WTC11 (cell line): ENCODE data around the gene TIMM13. TPM values are rescaled to one million over a fixed set of nuclear protein-coding genes. Genes with fewer than 3 reads are reported as not detected.

Experiments used
- ATAC-seq: fragments of 200-7000 bp; cut with Tn5 transposase; 2 replicates; pipeline ENCODE4 v1.10.0; 2021; ENCODE audit warnings: mild to moderate bottlenecking, moderate library complexity
- CTCF ChIA-PET: fragments of 300-600 bp; sonication (Branson Sonifier 250); formaldehyde crosslinking; loops from one replicate; lab custom pipeline; 2021; ENCODE audit warnings: antibody characterized with exemption; lab: Charles Lee
- POLR2A ChIA-PET: fragments of 350-600 bp; sonication (Branson Sonifier 250); formaldehyde crosslinking; loops from one replicate; lab custom pipeline; 2021; ENCODE audit warnings: antibody characterized with exemption; lab: Charles Lee
- DNase-seq: peaks from one replicate; pipeline ENCODE4 v3.0.0; 2021; ENCODE audit warnings: low spot score
- H3K27ac Mint-ChIP-seq: 2 replicates; pipeline ENCODE4 v1.8.0; 2021; ENCODE audit warnings: mixed read lengths
- H3K27me3 Mint-ChIP-seq: 2 replicates; pipeline ENCODE4 v1.8.0; 2021; ENCODE audit warnings: low read depth, mild to moderate bottlenecking, moderate library complexity, mixed read lengths
- H3K36me3 Mint-ChIP-seq: 2 replicates; pipeline ENCODE4 v1.8.0; 2021; ENCODE audit warnings: mixed read lengths
- H3K4me1 Mint-ChIP-seq: 2 replicates; pipeline ENCODE4 v1.8.0; 2022; ENCODE audit warnings: mixed read lengths
- H3K4me3 Mint-ChIP-seq: 2 replicates; pipeline ENCODE4 v1.8.0; 2021; ENCODE audit warnings: mild to moderate bottlenecking, moderate library complexity, mixed read lengths
- H3K9me3 Mint-ChIP-seq: 2 replicates; pipeline ENCODE4 v1.8.0; 2021; ENCODE audit warnings: mixed read lengths
- AR ChIP-seq: fragments of 250-450 bp; sonication (Bioruptor Pico); IDR thresholded peaks from 2 replicates; pipeline ENCODE4 v1.9.0; 2021; ENCODE audit warnings: mild to moderate bottlenecking
- ATF1 ChIP-seq: sonication (generic); formaldehyde crosslinking; IDR thresholded peaks from 2 replicates; pipeline ENCODE4 v1.8.1; 2023; ENCODE audit warnings: mild to moderate bottlenecking, moderate library complexity, missing genetic modification reagents
- ATF6 ChIP-seq: sonication (generic); formaldehyde crosslinking; IDR thresholded peaks from 2 replicates; pipeline ENCODE4 v1.8.1; 2023; ENCODE audit warnings: mild to moderate bottlenecking, missing genetic modification reagents
- FOXJ3 ChIP-seq: sonication (generic); formaldehyde crosslinking; IDR thresholded peaks from 2 replicates; pipeline ENCODE4 v1.9.0; 2021; ENCODE audit warnings: missing genetic modification reagents, mild to moderate bottlenecking, borderline replicate concordance
- GTF2I ChIP-seq: fragments of 250-450 bp; sonication (Bioruptor Pico); conservative IDR thresholded peaks from 2 replicates; pipeline ENCODE4 v1.4.0; 2021; ENCODE audit warnings: mild to moderate bottlenecking
- JUN ChIP-seq: sonication (generic); formaldehyde crosslinking; IDR thresholded peaks from 2 replicates; pipeline ENCODE4 v1.8.0; 2023; ENCODE audit warnings: mild to moderate bottlenecking, missing genetic modification reagents
- MYBL2 ChIP-seq: sonication (generic); formaldehyde crosslinking; IDR thresholded peaks from 2 replicates; pipeline ENCODE4 v1.8.1; 2023; ENCODE audit warnings: mild to moderate bottlenecking, moderate library complexity, missing genetic modification reagents
- PRDM15 ChIP-seq: sonication (generic); formaldehyde crosslinking; IDR thresholded peaks from 2 replicates; pipeline ENCODE4 v1.8.0; 2022; ENCODE audit warnings: missing genetic modification reagents
- ZNF219 ChIP-seq: sonication (generic); formaldehyde crosslinking; IDR thresholded peaks from 2 replicates; pipeline ENCODE4 v1.8.0; 2023; ENCODE audit warnings: missing genetic modification reagents, mild to moderate bottlenecking, borderline replicate concordance
- ZNF317 ChIP-seq: sonication (generic); formaldehyde crosslinking; IDR thresholded peaks from 2 replicates; pipeline ENCODE4 v1.8.1; 2023; ENCODE audit warnings: low read depth, mild to moderate bottlenecking, moderate library complexity, missing genetic modification reagents, borderline replicate concordance
- ZNF425 ChIP-seq: fragments of 250-450 bp; sonication (Bioruptor Pico); conservative IDR thresholded peaks from 2 replicates; pipeline ENCODE4 v1.9.0; 2021; ENCODE audit warnings: mild to moderate bottlenecking
- ZSCAN18 ChIP-seq: fragments of 250-450 bp; sonication (Bioruptor Pico); IDR thresholded peaks from 2 replicates; pipeline ENCODE4 v2.1.2; 2022; ENCODE audit warnings: mild to moderate bottlenecking, moderate library complexity
- total RNA-seq: library from RNA; stranded (reverse); gene quantifications from 3 replicates; pipeline ENCODE4 v1.2.3, GENCODE V29; 2021

The TIMM13 gene
- total RNA-seq, 1 experiment from 2014 or later = 342 TPM

GRCh38 chr19:2444251-2445002 is 17.0 kb upstream of the TIMM13 start:
- peaks cover 16% of the 10 kb centered on the region for H3K36me3 Mint-ChIP-seq
- TF ChIP-seq FOXJ3 (no peak), GTF2I (CRISPR knock-in tag) (no peak), ATF1 (CRISPR knock-in tag) (no peak)
- POLR2A ChIA-PET = no interaction called here

GRCh38 chr19:2443785-2444182 is 16.4 kb upstream of the TIMM13 start:
- Mint-ChIP-seq H3K27ac (no peak overlapping the region), H3K4me1 (peaks cover 6% of the 10 kb centered on the region), H3K27me3 (no peaks in the 10 kb centered on the region), H3K4me3 (no peak overlapping the region), H3K9me3 (no peaks in the 10 kb centered on the region)
- no peak for ATAC-seq
- POLR2A ChIA-PET = no interaction called here
- TF ChIP-seq ATF6 (CRISPR knock-in tag) (no peak), AR (CRISPR knock-in tag) (no peak)
- TF ChIP-seq, all 79 proteins: peak for 0
- peaks cover 16% of the 10 kb centered on the region for H3K36me3 Mint-ChIP-seq
- no peak for DNase-seq
- CTCF ChIA-PET = no interaction called here

More at GRCh38 chr19:2444251-2445002, 17.0 kb upstream of the TIMM13 start:
- peaks cover 6% of the 10 kb centered on the region for H3K4me1 Mint-ChIP-seq
- H3K27ac Mint-ChIP-seq = 0 out of 2 replicates have a peak overlapping the region, but pooled peaks have one; percentile 74
- DNase-seq (no peak), ATAC-seq (no peak)
- H3K9me3 Mint-ChIP-seq = no peaks in the 10 kb centered on the region
- CTCF ChIA-PET = no interaction called here
- H3K4me3 Mint-ChIP-seq = no peak overlapping the region
- no peaks in the 10 kb centered on the region for H3K27me3 Mint-ChIP-seq

GRCh38 chr19:2443116-2443784 is 15.9 kb upstream of the TIMM13 start:
- POLR2A ChIA-PET = interaction anchor here (1.0 kb wide), 1 partner anchor 14 kb away, joined by 5 read pairs; no protein-coding TSS in a partner anchor
- Mint-ChIP-seq H3K27ac (no peak overlapping the region), H3K36me3 (peaks cover 16% of the 10 kb centered on the region), H3K4me1 (peaks cover 6% of the 10 kb centered on the region), H3K27me3 (no peaks in the 10 kb centered on the region), H3K4me3 (no peak overlapping the region), H3K9me3 (no peaks in the 10 kb centered on the region)
- CTCF ChIA-PET = no interaction called here
- DNase-seq (no peak), ATAC-seq (no peak)
- TF ChIP-seq MYBL2 (CRISPR knock-in tag) (no peak), ZSCAN18 (CRISPR knock-in tag) (no peak), PRDM15 (CRISPR knock-in tag) (no peak), ZNF425 (CRISPR knock-in tag) (no peak), JUN (no peak), FOXJ3 (no peak), ZNF317 (CRISPR knock-in tag) (no peak), ZNF219 (CRISPR knock-in tag) (no peak)
- TF ChIP-seq, all 79 proteins: peak for 0
